K562 (cell line): ENCODE measurements around the gene VSNL1.

Experiments
- CTCF ChIP-seq, 3 experiments: IDR thresholded peaks in 2 of 3; conservative IDR thresholded peaks in 1 of 3; 2 replicates each; pipeline ENCODE4 v1.5.1; 2011 to 2012; ENCODE audit warnings: low read length in 3 of 3, mild to moderate bottlenecking in 3 of 3, control low read depth in 2 of 3, improper control_type of control experiment in 1 of 3, inconsistent platforms in 1 of 3, low read depth in 1 of 3, mixed read lengths in 1 of 3, moderate library complexity in 1 of 3; ENCODE audit not compliant: insufficient read depth in 2 of 3
- HIVEP1 ChIP-seq: fragments of 250-450 bp; sonication (Bioruptor Pico); IDR thresholded peaks from 2 replicates; pipeline ENCODE4 v1.4.0; 2020; ENCODE audit warnings: mild to moderate bottlenecking

DNA sequence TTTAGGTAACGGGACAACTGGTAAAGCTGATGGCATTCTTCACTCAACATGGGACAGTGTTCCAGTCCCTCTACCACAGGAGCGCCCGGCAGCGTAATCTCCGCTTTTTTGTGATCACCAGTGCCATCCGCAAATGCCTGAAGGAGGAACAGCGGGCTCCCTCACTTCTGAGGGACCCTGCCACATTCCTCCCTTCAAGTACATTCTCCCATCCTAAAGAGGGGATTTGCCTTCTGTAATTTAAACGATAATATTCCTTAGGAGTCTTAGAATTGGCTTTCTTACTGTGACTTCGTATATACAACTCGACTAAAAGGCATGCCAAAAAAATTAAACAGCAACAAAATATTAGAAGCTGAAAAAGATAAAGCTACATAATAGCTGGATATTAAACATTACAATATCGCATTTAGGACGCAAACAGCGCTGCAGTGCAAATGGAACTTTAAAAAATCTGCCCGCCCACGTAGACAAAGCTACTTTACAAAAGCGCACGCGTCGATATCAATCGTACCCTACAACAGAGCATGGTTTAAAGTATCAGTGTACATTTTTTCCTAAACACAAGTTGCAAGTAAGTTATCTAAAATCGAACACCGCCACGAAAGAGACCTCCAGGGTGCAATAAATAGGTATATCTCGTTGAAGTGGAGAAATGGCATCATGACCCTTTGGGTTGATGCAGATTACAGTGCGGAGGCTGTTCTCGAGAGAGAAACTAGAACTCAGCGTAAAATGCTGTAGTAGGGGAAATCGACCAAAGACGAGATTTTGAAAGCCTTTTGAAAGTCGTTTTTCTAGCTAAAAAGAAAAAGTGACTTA is 2.3 kb upstream of the VSNL1 start:
- TF ChIP-seq HIVEP1 (CRISPR knock-in tag): no peak
- TF ChIP-seq CTCF (IDR thresholded peaks at IDR 0.05 in 2 of 3, conservative IDR thresholded peaks at IDR 0.05 in 1 of 3; ENCODE audit: insufficient read depth in 2 of 3, low read depth in 1 of 3, low read length in 3 of 3): no peak
